Smooth muscle cell of the brain vasculature (primary cell): ENCODE measurements around the gene MIA.
"Not testable (repeated sequence)": the region's sequence is repeated elsewhere in the genome, so short reads cannot be mapped to it uniquely, and the experiment has no call there.

Experiments used
- DNase-seq: peaks from one replicate; pipeline ENCODE4 v3.0.0-alpha.2; 2012; ENCODE audit warnings: low read depth, low spot score

MIA gene

GRCh38 chr19:40774916-40775631, at the start of gene MIA:
Gene MIA, plus strand, starts transcription at chr19:40775521. Its CDS starts 22 bp downstream, at chr19:40775543.
- DNase-seq = no peak

- DNase-seq = no peak
Measured at GRCh38 chr19:40726279-40726678, 49.0 kb upstream of the MIA start.

- DNase-seq = not testable (repeated sequence)
Measured at GRCh38 chr19:40730065-40730464, 45.3 kb upstream of the MIA start.

- not testable (repeated sequence) for DNase-seq
Measured at GRCh38 chr19:40732304-40732703, 43.0 kb upstream of the MIA start.

- DNase-seq = no peak
Measured at GRCh38 chr19:40733149-40733548, 42.2 kb upstream of the MIA start.

GRCh38 chr19:40735013-40735771, 40.1 kb upstream of the MIA start:
- DNase-seq = no peak

GRCh38 chr19:40736661-40737060, 38.7 kb upstream of the MIA start:
- DNase-seq = no peak

GRCh38 chr19:40737102-40737644, 38.1 kb upstream of the MIA start:
- no peak for DNase-seq

GRCh38 chr19:40739030-40739839, 36.1 kb upstream of the MIA start:
- no peak for DNase-seq

- no peak for DNase-seq
Measured at GRCh38 chr19:40739871-40740703, 35.2 kb upstream of the MIA start.

- DNase-seq = no peak
Measured at GRCh38 chr19:40740747-40741146, 34.6 kb upstream of the MIA start.

- no peak for DNase-seq
Measured at GRCh38 chr19:40741527-40742390, 33.6 kb upstream of the MIA start.

GRCh38 chr19:40742477-40742876, 32.8 kb upstream of the MIA start:
- no peak for DNase-seq

- DNase-seq = no peak
Measured at GRCh38 chr19:40742886-40743285, 32.4 kb upstream of the MIA start.

GRCh38 chr19:40743926-40744325, 31.4 kb upstream of the MIA start:
- no peak for DNase-seq

GRCh38 chr19:40744554-40745401, 30.5 kb upstream of the MIA start:
- no peak for DNase-seq

- no peak for DNase-seq
Measured at GRCh38 chr19:40745402-40745780, 29.9 kb upstream of the MIA start.

- DNase-seq = no peak
Measured at GRCh38 chr19:40747536-40747935, 27.8 kb upstream of the MIA start.
